ENCODE measurements around the gene GPHN. TPM values are rescaled to one million over a fixed set of nuclear protein-coding genes. Genes with fewer than 3 reads are reported as not detected.

GPHN gene
- total RNA-seq, 1 donor from 2014 or later = 28.5 TPM

DNA sequence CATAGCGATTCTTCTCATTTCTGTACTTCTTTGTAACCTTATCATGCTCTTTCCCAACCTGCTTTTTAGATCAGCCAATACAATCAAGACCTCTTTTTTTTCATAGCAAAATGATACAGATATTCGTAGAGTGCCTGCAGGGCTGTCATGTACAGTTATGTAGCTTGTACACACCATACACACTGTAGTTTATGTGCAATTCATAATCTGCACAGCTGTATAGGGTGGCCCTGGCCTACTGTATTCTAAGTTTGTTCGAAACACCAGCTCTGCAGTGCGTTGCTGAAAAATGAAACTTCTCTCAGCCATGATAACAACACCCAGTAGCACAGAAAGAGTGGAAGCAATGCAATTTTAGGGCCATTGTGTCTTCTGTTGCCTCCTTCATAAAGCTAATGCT lies 717.6 kb downstream of the GPHN start:
- DNase-seq (no peak), ATAC-seq (no peak)
- intact Hi-C loops (cut with DNase I) = no loop called here
- Histone ChIP-seq H3K27ac (no peak overlapping the region), H3K27me3 (no peaks in the 10 kb centered on the region), H3K4me1 (no peaks in the 10 kb centered on the region), H3K4me3 (no peak overlapping the region), H3K9me3 (no peaks in the 10 kb centered on the region), H3K36me3 (no peaks in the 10 kb centered on the region)
- TF ChIP-seq, protein P1, sequence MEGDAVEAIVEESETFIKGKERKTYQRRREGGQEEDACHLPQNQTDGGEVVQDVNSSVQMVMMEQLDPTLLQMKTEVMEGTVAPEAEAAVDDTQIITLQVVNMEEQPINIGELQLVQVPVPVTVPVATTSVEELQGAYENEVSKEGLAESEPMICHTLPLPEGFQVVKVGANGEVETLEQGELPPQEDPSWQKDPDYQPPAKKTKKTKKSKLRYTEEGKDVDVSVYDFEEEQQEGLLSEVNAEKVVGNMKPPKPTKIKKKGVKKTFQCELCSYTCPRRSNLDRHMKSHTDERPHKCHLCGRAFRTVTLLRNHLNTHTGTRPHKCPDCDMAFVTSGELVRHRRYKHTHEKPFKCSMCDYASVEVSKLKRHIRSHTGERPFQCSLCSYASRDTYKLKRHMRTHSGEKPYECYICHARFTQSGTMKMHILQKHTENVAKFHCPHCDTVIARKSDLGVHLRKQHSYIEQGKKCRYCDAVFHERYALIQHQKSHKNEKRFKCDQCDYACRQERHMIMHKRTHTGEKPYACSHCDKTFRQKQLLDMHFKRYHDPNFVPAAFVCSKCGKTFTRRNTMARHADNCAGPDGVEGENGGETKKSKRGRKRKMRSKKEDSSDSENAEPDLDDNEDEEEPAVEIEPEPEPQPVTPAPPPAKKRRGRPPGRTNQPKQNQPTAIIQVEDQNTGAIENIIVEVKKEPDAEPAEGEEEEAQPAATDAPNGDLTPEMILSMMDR (IDR thresholded peaks at IDR 0.05) = no peak

DNA sequence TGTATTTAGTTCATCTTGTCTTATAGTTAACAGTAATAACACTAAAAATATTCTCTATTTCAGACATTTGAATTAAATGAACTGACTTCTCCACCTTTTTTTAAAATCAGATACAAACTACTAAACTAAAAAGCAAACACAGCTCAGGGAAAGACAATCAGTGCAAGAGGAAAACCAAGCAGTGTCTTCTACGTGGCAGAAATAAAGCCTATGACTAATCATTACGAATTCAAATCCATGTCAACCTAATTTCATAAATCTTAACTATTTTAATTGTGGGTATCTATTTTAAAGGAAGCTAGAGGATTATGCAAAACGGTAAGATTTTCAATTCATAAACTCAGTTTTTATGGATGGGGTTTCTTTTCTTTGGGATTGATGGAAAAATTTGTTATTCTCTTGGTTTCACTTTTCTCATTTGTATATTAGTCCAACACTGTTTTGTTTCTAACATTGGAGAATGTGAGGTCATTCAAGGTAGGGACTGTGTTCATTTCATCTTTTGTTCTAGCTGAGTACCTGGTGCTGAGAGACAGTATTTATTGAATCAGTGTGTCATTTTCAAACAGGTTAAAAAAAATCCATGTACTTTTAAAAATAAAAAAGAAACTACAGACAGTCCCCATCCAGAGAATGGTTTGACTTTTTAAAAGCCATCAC lies 720.5 kb downstream of the GPHN start:
- no peaks in the 10 kb centered on the region for H3K9me3 ChIP-seq
- TF ChIP-seq, protein P1 (IDR thresholded peaks at IDR 0.05) = no peak
- intact Hi-C loops (cut with DNase I) = no loop called here
- DNase-seq (no peak), ATAC-seq (no peak)
- H3K4me3 ChIP-seq = no peak overlapping the region
- no peaks in the 10 kb centered on the region for H3K36me3 ChIP-seq
- no peak overlapping the region for H3K27ac ChIP-seq
- peaks cover 10% of the 10 kb centered on the region for H3K4me1 ChIP-seq
- no peaks in the 10 kb centered on the region for H3K27me3 ChIP-seq

Other genes starting within 250 kb of the GPHN start
- gene CCDC196, start 21.8 kb upstream of the GPHN start, total RNA-seq = not detected